Measurements from ENCODE around the gene NOTUM.

The NOTUM gene

GRCh38 chr17:81925860-81926450 lies 35.0 kb downstream of the NOTUM start:
- DNase-seq (ENCODE audit: low spot score) = no peak

DNA sequence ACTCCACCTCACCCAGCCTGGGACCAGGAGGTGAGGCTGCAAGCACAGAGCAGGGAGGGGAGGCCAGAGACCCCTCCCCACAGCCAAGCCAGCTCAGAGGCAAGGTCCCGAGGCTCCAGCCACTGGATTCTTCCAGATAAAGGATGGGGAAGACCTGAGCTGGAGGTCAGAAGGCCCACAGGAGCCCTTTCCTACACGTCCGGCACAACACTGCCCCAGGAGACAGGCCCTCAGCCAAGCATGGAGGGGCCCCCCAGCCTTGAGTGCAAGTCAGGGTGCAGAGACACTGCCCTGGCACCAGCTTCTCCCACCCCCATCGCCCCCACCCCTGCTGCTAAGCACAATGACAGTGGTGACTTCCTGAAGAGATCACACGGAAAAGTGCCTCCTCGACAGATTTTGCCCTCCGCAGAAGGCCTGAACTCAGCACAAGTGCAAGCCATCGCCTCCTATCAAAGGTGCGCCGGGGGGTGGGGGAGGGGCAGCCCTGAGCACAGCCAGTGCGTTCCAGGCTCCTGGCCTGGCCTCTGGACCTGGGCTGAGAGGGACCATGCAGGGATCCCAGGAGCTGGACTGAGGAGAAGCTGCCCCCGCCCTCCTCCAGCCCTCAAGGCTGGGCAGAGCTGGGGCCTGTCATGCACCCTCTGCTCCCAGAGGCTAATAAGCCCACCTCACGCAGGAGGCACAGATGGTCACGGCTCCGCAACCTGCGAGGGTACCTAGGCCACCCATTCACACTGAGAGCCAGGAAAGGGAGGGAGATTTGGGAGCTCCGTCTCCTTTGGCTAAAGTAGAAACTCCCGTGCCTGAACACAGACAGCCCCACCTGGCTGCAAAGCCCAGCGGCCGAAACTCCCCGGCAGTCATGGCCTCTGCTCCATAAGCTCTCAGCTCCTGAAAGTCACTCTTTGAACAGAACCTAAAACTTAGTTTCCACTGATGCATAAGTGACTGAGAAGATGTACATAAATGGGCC lies 36.1 kb downstream of the NOTUM start:
- no peak for DNase-seq (ENCODE audit: low spot score)
- in situ Hi-C loops (cut with MboI; ENCODE audit: low sequenced_read_pairs, unreplicated experiment) = no loop called here
- no peak for TF ChIP-seq CTCF (IDR thresholded peaks at IDR 0.05; ENCODE audit: borderline replicate concordance, control extremely low read depth, extremely low read depth, insufficient read depth, missing control alignments)

More at GRCh38 chr17:81925860-81926450, 35.0 kb downstream of the NOTUM start:
- in situ Hi-C loops (cut with MboI; ENCODE audit: low sequenced_read_pairs, unreplicated experiment) = no loop called here
- no peak for TF ChIP-seq CTCF (IDR thresholded peaks at IDR 0.05; ENCODE audit: borderline replicate concordance, control extremely low read depth, extremely low read depth, insufficient read depth, missing control alignments)

DNA sequence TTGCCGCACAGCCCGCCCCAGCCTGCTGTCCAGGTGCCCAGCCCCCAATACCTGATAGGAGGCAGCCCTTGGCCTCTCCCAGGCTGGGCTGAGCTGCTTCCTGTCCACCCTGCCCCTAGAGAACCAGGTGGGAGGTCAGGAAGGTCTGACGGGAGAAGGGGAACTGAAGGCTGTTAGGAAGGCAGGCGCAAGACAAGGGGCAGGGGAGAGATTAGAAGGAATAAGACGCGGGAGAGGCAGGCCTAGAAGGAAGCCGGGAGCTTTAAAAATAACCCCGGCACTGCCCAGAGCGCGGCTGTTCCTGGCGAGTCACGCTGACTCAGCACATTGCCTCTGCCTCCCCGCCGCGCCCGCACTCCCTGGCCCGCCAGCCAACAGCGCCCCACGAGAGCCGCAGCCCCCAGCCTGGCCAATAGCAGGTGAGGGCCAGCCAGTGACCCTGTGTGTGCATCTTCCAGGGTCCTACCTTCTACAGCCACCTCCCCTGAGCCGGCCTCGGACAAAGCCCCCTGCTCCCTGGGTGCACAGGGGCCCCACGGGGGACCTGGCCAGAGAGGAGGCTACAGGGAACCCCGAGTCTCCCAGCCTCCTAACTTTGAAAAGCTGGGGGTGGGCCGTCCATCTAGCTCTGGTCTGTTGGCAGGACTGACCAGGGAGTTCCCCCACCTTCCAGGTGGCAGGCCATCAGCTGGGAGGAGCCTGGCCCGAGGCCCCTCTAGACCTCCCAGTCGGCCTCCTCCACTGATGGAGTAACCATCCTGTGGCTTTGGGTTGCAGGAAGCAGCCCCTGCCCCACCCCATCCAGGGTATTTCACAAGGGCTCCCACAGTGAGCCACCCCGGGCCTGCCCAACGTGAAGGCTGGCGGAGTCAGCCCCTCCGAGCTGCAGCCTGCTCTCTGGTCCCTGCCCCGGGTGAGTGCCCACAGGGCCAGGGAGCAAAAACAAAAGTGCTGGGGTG lies 37.4 kb downstream of the NOTUM start:
- DNase-seq (ENCODE audit: low spot score) = no peak
- in situ Hi-C loops (cut with MboI; ENCODE audit: low sequenced_read_pairs, unreplicated experiment) = no loop called here
- TF ChIP-seq CTCF (IDR thresholded peaks at IDR 0.05; ENCODE audit: borderline replicate concordance, control extremely low read depth, extremely low read depth, insufficient read depth, missing control alignments) = no peak

DNA sequence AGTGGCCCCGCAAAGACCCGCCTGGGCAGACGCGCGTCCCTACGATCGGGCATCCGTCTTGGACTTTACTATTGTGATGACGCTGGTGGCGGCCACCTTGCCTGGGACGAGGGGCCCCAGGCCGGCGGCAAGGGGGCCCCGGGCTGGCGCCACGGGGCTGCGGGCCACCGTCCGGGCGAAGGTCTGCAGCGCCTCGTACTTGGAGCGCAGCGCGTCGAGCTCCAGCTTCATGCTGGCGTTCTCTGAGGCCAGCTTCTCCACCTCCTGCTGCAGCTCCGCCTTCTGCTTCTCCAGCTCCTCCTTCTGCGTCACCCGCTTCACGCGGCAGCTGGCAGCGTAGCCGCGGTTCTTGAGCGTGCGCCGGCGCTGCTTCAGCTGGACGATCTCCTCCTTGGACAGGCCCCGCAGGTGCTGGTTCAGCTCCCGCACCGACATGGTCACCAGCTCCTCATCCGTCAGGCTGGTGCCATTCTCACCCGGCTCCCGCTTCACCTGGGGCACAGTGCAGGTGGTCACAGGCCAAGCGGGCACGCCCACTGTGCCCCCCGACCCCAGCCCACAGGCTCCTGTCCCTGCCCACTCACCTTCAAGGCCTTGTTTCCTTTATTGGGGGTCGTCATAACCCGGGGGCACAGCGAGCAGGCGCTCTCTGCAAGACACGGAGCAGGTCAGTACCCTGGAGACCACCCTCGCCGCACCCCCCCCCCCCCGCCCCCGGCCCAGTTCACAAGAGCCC lies 38.3 kb downstream of the NOTUM start:
- DNase-seq (ENCODE audit: low spot score) = no peak
- no peak for TF ChIP-seq CTCF (IDR thresholded peaks at IDR 0.05; ENCODE audit: borderline replicate concordance, control extremely low read depth, extremely low read depth, insufficient read depth, missing control alignments)
- in situ Hi-C loops (cut with MboI; ENCODE audit: low sequenced_read_pairs, unreplicated experiment) = no loop called here

DNA sequence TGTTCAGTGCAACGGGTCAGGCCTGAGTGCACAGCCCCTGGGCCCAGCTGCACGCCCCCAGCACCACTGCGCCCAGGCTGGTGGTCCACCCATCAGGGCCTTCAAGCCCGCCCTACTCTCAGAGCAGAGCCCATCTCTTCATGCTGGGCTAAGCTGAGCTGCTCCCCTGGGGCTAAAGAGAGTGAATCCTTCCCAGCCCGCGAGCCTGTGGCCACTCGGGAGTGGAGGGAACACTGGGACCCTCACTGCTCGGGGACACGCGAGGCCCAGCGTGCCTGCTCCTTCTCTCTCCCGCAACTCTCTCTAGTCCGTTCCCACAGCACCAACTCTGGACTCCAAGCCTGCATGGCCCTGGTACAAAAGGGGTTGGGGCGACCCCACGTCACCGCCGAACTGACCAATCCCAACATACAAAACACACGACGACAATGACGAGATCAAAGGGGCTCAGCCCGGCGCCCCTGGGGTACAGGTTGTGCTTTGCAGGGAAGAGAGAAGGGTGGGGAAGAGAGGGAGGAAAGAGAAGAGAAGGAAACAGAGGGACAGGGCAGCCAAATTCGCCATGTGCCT lies 38.9 kb downstream of the NOTUM start:
- DNase-seq (ENCODE audit: low spot score) = no peak
- in situ Hi-C loops (cut with MboI; ENCODE audit: low sequenced_read_pairs, unreplicated experiment) = no loop called here
- TF ChIP-seq CTCF (IDR thresholded peaks at IDR 0.05; ENCODE audit: borderline replicate concordance, control extremely low read depth, extremely low read depth, insufficient read depth, missing control alignments) = no peak

Data from GM13976 (cell line).